HepG2 (cell line): ENCODE measurements around the gene PTPRU. TPM values are rescaled to one million over a fixed set of nuclear protein-coding genes. Genes with fewer than 3 reads are reported as not detected.

Experiments used
- AGO1 ChIP-seq: fragments of 200-400 bp; formaldehyde crosslinking; IDR thresholded peaks from 2 replicates; pipeline ENCODE4 v1.6.1; 2017; ENCODE audit warnings: mild to moderate bottlenecking, low read depth, low read length, moderate library complexity; ENCODE audit not compliant: poor library complexity, severe bottlenecking
- GLI4 ChIP-seq: sonication (generic); formaldehyde crosslinking; IDR thresholded peaks from 2 replicates; pipeline ENCODE4 v1.5.1; 2020; ENCODE audit warnings: missing genetic modification reagents, mild to moderate bottlenecking, moderate library complexity, borderline replicate concordance
- KDM2A ChIP-seq: sonication (generic); formaldehyde crosslinking; IDR thresholded peaks from 2 replicates; pipeline ENCODE4 v1.4.0; 2020; ENCODE audit warnings: low read depth, missing genetic modification reagents, borderline replicate concordance
- NFATC3 ChIP-seq: sonication (generic); formaldehyde crosslinking; IDR thresholded peaks from 2 replicates; pipeline ENCODE4 v1.5.1; 2020; ENCODE audit warnings: mild to moderate bottlenecking, missing genetic modification reagents
- STAT5B ChIP-seq: sonication (generic); formaldehyde crosslinking; IDR thresholded peaks from 2 replicates; pipeline ENCODE4 v1.4.0; 2020; ENCODE audit warnings: missing genetic modification reagents
- TMF1 ChIP-seq: sonication (generic); formaldehyde crosslinking; IDR thresholded peaks from 2 replicates; pipeline ENCODE4 v1.8.1; 2022; ENCODE audit warnings: low read depth, missing genetic modification reagents
- ZBTB20 ChIP-seq: sonication (generic); formaldehyde crosslinking; IDR thresholded peaks from 2 replicates; pipeline ENCODE4 v1.8.1; 2023; ENCODE audit warnings: missing genetic modification reagents, low read depth, mild to moderate bottlenecking, borderline replicate concordance
- ZFYVE20 ChIP-seq: sonication (generic); formaldehyde crosslinking; IDR thresholded peaks from 2 replicates; pipeline ENCODE4 v1.8.0; 2023; ENCODE audit warnings: low read depth, mild to moderate bottlenecking, moderate library complexity, missing genetic modification reagents, borderline replicate concordance
- ZMAT3 ChIP-seq: sonication (generic); formaldehyde crosslinking; conservative IDR thresholded peaks from 2 replicates; pipeline ENCODE4 v1.7.0; 2021; ENCODE audit warnings: missing genetic modification reagents
- ZNF143 ChIP-seq: sonication (generic); formaldehyde crosslinking; IDR thresholded peaks from 2 replicates; pipeline ENCODE4 v1.4.0; 2020; ENCODE audit warnings: missing genetic modification reagents
- ZNF17 ChIP-seq: sonication (generic); formaldehyde crosslinking; IDR thresholded peaks from 2 replicates; pipeline ENCODE4 v1.5.0; 2020; ENCODE audit warnings: mild to moderate bottlenecking, missing genetic modification reagents
- ZNF383 ChIP-seq: sonication (generic); formaldehyde crosslinking; IDR thresholded peaks from 2 replicates; pipeline ENCODE4 v1.4.0; 2020; ENCODE audit warnings: missing genetic modification reagents, mild to moderate bottlenecking, borderline replicate concordance
- ZNF431 ChIP-seq: sonication (generic); formaldehyde crosslinking; IDR thresholded peaks from 2 replicates; pipeline ENCODE4 v1.9.0; 2022; ENCODE audit warnings: missing genetic modification reagents, low read depth, mild to moderate bottlenecking, borderline replicate concordance
- ZNF562 ChIP-seq: sonication (generic); formaldehyde crosslinking; IDR thresholded peaks from 2 replicates; pipeline ENCODE4 v1.8.0; 2022; ENCODE audit warnings: missing genetic modification reagents, borderline replicate concordance
- ZNF563 ChIP-seq: sonication (generic); formaldehyde crosslinking; IDR thresholded peaks from 2 replicates; pipeline ENCODE4 v1.8.0; 2022; ENCODE audit warnings: mild to moderate bottlenecking, moderate library complexity, missing genetic modification reagents
- ZNF75D ChIP-seq: sonication (generic); formaldehyde crosslinking; IDR thresholded peaks from 2 replicates; pipeline ENCODE4 v1.8.1; 2023; ENCODE audit warnings: missing genetic modification reagents, mild to moderate bottlenecking, borderline replicate concordance
- ZNF776 ChIP-seq: sonication (generic); formaldehyde crosslinking; IDR thresholded peaks from 2 replicates; pipeline ENCODE4 v1.4.0; 2020; ENCODE audit warnings: mild to moderate bottlenecking, missing genetic modification reagents
- ZNF790 ChIP-seq: sonication (generic); formaldehyde crosslinking; IDR thresholded peaks from 2 replicates; pipeline ENCODE4 v1.8.0; 2022; ENCODE audit warnings: missing genetic modification reagents, mild to moderate bottlenecking, borderline replicate concordance
- polyA plus RNA-seq, 8 experiments: library from polyadenylated mRNA; depleted of rRNA in 3 of 8; stranded (reverse) in 7 of 8; unstranded in 1 of 8; fragments of >200 nt; fragmentation: Illumina TruSeq in 4 of 8; extraction: Trizol in 4 of 8; gene quantifications; 2 replicates each; pipeline versions ENCODE4 v1.2.1 to v1.2.3, GENCODE V29; 2011 to 2016; ENCODE audit warnings: low read depth in 4 of 8, missing spikeins in 1 of 8, mixed read lengths in 1 of 8; ENCODE audit not compliant: insufficient read depth in 1 of 8
- total RNA-seq, 5 experiments: library from RNA; depleted of rRNA; stranded (reverse); fragments of >200 nt; fragmentation: Illumina TruSeq; extraction: Trizol; gene quantifications; 2 replicates each; pipeline ENCODE4 v1.2.3, GENCODE V29; 2016; ENCODE audit warnings: low read depth in 1 of 5
- TF ChIP-seq, protein P1 (sequence below): conservative IDR thresholded peaks from 2 replicates; pipeline ENCODE4 v1.6.1; 2018; ENCODE audit warnings: missing genetic modification reagents
- TF ChIP-seq, protein P2 (sequence below): IDR thresholded peaks from 2 replicates; pipeline ENCODE4 v1.6.1; 2016; ENCODE audit warnings: control low read depth
- TF ChIP-seq, protein P3 (sequence below): sonication (generic); formaldehyde crosslinking; IDR thresholded peaks from 2 replicates; pipeline ENCODE4 v1.4.0; 2020; ENCODE audit warnings: mild to moderate bottlenecking, missing genetic modification reagents, borderline replicate concordance
- TF ChIP-seq, protein P4 (sequence below): sonication (generic); formaldehyde crosslinking; IDR thresholded peaks from 2 replicates; pipeline ENCODE4 v1.5.0; 2020; ENCODE audit warnings: missing genetic modification reagents
- TF ChIP-seq, protein P5 (sequence below): sonication (generic); formaldehyde crosslinking; conservative IDR thresholded peaks from 2 replicates; pipeline ENCODE4 v1.4.0; 2020; ENCODE audit warnings: missing genetic modification reagents

PTPRU gene
- total and polyA plus RNA-seq, 2 of the 13 experiments (the other 11 are each of a cell fraction or from before 2014, with no cell fraction given): 21.6 to 22.3 TPM

DNA sequence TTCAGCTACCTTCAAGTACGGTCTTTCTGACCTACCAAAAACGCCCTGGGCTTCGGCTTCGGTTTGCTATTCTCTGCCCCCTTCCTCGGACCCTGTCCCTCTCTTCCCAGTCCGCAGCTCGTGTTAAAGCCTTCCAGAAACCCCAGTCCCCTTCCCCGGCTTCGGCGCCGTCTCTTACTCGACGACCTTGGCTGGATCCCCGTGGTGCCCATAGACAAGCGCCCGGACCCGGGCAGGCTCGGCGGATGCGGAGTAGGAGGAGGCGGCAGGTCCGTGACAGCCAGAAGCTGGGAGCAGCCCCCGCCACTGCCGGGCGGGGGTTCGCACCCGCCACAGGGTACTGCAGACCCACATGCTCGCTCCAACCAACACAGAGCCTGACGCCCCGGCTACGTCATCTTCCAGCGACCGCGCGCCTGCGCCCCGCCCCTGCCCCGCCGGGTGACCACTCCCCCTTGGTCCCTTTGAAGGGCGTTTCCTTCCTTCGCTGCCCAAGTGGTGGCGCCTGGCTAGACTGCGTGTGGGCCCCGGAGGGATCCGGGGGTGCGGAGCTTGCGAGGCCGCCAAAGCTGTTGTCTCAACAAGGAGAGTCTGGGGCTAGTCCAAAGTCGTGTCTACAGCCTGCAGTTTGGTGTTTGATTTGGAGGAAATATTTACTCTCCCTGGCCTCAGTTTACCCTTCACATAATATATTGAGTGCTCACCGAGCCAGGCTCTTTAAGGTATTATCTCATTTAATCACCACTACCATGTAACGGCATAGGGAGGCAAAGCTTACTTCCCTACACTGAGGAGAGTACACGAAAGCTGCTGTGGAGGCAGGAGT lies 5.6 kb upstream of the PTPRU start, which contains the start of gene MECR (continued):
- no peak for TF ChIP-seq AGO1
- TF ChIP-seq ZFYVE20: no peak
- no peak for TF ChIP-seq ZNF562 (CRISPR knock-in tag)
- no peak; the same call in 1 of the 2 replicates for TF ChIP-seq ZMAT3 (CRISPR knock-in tag)
- TF ChIP-seq, protein P1, sequence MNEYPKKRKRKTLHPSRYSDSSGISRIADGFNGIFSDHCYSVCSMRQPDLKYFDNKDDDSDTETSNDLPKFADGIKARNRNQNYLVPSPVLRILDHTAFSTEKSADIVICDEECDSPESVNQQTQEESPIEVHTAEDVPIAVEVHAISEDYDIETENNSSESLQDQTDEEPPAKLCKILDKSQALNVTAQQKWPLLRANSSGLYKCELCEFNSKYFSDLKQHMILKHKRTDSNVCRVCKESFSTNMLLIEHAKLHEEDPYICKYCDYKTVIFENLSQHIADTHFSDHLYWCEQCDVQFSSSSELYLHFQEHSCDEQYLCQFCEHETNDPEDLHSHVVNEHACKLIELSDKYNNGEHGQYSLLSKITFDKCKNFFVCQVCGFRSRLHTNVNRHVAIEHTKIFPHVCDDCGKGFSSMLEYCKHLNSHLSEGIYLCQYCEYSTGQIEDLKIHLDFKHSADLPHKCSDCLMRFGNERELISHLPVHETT (CRISPR knock-in tag): 0 out of 2 replicates have a peak, but pooled peaks have one; percentile 30
- TF ChIP-seq NFATC3: no peak; the same call in 1 of the 2 replicates
- TF ChIP-seq, protein P2, sequence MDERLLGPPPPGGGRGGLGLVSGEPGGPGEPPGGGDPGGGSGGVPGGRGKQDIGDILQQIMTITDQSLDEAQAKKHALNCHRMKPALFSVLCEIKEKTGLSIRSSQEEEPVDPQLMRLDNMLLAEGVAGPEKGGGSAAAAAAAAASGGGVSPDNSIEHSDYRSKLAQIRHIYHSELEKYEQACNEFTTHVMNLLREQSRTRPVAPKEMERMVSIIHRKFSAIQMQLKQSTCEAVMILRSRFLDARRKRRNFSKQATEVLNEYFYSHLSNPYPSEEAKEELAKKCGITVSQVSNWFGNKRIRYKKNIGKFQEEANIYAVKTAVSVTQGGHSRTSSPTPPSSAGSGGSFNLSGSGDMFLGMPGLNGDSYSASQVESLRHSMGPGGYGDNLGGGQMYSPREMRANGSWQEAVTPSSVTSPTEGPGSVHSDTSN (CRISPR knock-in tag): no peak
- TF ChIP-seq ZNF431 (CRISPR knock-in tag): no peak
- TF ChIP-seq ZNF790: no peak
- TF ChIP-seq, protein P3, sequence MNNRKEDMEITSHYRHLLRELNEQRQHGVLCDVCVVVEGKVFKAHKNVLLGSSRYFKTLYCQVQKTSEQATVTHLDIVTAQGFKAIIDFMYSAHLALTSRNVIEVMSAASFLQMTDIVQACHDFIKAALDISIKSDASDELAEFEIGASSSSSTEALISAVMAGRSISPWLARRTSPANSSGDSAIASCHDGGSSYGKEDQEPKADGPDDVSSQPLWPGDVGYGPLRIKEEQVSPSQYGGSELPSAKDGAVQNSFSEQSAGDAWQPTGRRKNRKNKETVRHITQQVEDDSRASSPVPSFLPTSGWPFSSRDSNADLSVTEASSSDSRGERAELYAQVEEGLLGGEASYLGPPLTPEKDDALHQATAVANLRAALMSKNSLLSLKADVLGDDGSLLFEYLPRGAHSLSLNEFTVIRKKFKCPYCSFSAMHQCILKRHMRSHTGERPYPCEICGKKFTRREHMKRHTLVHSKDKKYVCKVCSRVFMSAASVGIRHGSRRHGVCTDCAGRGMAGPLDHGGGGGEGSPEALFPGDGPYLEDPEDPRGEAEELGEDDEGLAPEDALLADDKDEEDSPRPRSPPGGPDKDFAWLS (CRISPR knock-in tag): no peak
- TF ChIP-seq ZBTB20: no peak
- TF ChIP-seq ZNF776 (CRISPR knock-in tag): no peak
- TF ChIP-seq GLI4 (CRISPR knock-in tag): no peak
- peak; percentile 85 for TF ChIP-seq KDM2A
- no peak for TF ChIP-seq ZNF143 (CRISPR knock-in tag)
- TF ChIP-seq ZNF75D (CRISPR knock-in tag): no peak
- no peak for TF ChIP-seq STAT5B (CRISPR knock-in tag)
- TF ChIP-seq, protein P4, sequence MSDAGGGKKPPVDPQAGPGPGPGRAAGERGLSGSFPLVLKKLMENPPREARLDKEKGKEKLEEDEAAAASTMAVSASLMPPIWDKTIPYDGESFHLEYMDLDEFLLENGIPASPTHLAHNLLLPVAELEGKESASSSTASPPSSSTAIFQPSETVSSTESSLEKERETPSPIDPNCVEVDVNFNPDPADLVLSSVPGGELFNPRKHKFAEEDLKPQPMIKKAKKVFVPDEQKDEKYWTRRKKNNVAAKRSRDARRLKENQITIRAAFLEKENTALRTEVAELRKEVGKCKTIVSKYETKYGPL: no peak
- TF ChIP-seq, protein P5, sequence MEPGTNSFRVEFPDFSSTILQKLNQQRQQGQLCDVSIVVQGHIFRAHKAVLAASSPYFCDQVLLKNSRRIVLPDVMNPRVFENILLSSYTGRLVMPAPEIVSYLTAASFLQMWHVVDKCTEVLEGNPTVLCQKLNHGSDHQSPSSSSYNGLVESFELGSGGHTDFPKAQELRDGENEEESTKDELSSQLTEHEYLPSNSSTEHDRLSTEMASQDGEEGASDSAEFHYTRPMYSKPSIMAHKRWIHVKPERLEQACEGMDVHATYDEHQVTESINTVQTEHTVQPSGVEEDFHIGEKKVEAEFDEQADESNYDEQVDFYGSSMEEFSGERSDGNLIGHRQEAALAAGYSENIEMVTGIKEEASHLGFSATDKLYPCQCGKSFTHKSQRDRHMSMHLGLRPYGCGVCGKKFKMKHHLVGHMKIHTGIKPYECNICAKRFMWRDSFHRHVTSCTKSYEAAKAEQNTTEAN (CRISPR knock-in tag): no peak
- TF ChIP-seq TMF1: no peak
- TF ChIP-seq ZNF563 (CRISPR knock-in tag): peak; percentile 52; the same call in 1 of the 2 replicates
- no peak for TF ChIP-seq ZNF17 (CRISPR knock-in tag)
- no peak for TF ChIP-seq ZNF383 (CRISPR knock-in tag)
